HEK293T (cell line): ENCODE results near the gene PLEKHG4B.

Source experiments
- CTCF ChIA-PET: fragments of 350-600 bp; formaldehyde crosslinking; extraction: SDS; loops from one replicate; lab custom pipeline; 2021; ENCODE audit warnings: antibody characterized with exemption, inconsistent platforms; lab: Yijun Ruan, JAX
- POLR2A ChIA-PET: fragments of 350-600 bp; formaldehyde crosslinking; extraction: SDS; loops from one replicate; lab custom pipeline; 2020; ENCODE audit warnings: antibody characterized with exemption, inconsistent platforms; lab: Yijun Ruan, JAX
- DNase-seq: peaks from one replicate; pipeline ENCODE4 v3.0.0; 2012; ENCODE audit warnings: mixed read lengths; ENCODE audit errors: extremely low spot score
- ARNT ChIP-seq: fragments of 450-650 bp; IDR thresholded peaks from 2 replicates; pipeline ENCODE4 v1.6.1; 2017; ENCODE audit warnings: mild to moderate bottlenecking
- BHLHE40 ChIP-seq: fragments of 450-650 bp; IDR thresholded peaks from 2 replicates; pipeline ENCODE4 v1.6.1; 2016; ENCODE audit warnings: mild to moderate bottlenecking, moderate library complexity, borderline replicate concordance
- CTBP1 ChIP-seq: fragments of 450-650 bp; IDR thresholded peaks from 2 replicates; pipeline ENCODE4 v1.6.1; 2016; ENCODE audit warnings: borderline replicate concordance
- ELF4 ChIP-seq: fragments of 450-650 bp; IDR thresholded peaks from 2 replicates; pipeline ENCODE4 v1.6.1; 2017; ENCODE audit warnings: antibody characterized with exemption
- FOXA1 ChIP-seq: fragments of 450-650 bp; IDR thresholded peaks from 2 replicates; pipeline ENCODE4 v1.6.1; 2016; ENCODE audit warnings: mild to moderate bottlenecking
- FOXK2 ChIP-seq: fragments of 450-650 bp; IDR thresholded peaks from 2 replicates; pipeline ENCODE4 v1.6.1; 2016; ENCODE audit warnings: mild to moderate bottlenecking
- FOXM1 ChIP-seq: fragments of 450-650 bp; IDR thresholded peaks from 2 replicates; pipeline ENCODE4 v1.6.1; 2017; ENCODE audit warnings: mild to moderate bottlenecking, borderline replicate concordance
- HDGF ChIP-seq: fragments of 450-650 bp; IDR thresholded peaks from 2 replicates; pipeline ENCODE4 v1.6.1; 2017; ENCODE audit warnings: antibody characterized with exemption, borderline replicate concordance
- L3MBTL2 ChIP-seq: fragments of 450-650 bp; conservative IDR thresholded peaks from 2 replicates; pipeline ENCODE4 v1.6.1; 2016; ENCODE audit warnings: mild to moderate bottlenecking
- LEF1 ChIP-seq: fragments of 450-650 bp; IDR thresholded peaks from 2 replicates; pipeline ENCODE4 v1.6.1; 2017; ENCODE audit warnings: mild to moderate bottlenecking, borderline replicate concordance
- NFRKB ChIP-seq: fragments of 450-650 bp; IDR thresholded peaks from 2 replicates; pipeline ENCODE4 v1.6.1; 2016; ENCODE audit warnings: mild to moderate bottlenecking, moderate library complexity
- SP1 ChIP-seq: fragments of 450-650 bp; IDR thresholded peaks from 2 replicates; pipeline ENCODE4 v1.6.1; 2017
- SUZ12 ChIP-seq: fragments of 450-650 bp; IDR thresholded peaks from 2 replicates; pipeline ENCODE4 v1.6.1; 2016; ENCODE audit warnings: mild to moderate bottlenecking
- TARDBP ChIP-seq: fragments of 450-650 bp; IDR thresholded peaks from 2 replicates; pipeline ENCODE4 v1.6.1; 2016
- ZNF384 ChIP-seq: fragments of 450-650 bp; IDR thresholded peaks from 2 replicates; pipeline ENCODE4 v1.6.1; 2016
- TF ChIP-seq, protein P1 (sequence below): fragments of 450-650 bp; IDR thresholded peaks from 2 replicates; pipeline ENCODE4 v1.6.1; 2016

The PLEKHG4B gene

DNA sequence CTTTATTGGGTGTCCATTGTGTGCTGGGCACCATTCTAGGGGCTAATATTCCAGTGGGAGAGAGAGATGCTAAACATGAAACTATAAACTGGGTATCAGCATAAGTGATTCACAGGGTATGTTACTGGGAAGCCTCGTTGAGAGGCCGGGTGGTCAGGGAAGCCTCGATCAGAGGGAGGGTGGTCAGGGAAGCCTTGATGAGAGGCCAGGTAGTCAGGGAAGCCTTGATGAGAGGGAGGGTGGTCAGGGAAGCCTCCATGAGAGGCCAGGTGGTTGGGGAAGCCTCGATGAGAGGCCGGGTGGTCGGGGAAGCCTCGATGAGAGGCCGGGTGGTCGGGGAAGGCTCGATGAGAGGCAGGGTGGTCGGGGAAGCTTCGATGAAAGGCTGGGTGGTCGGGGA lies 8.9 kb upstream of the PLEKHG4B start:
- TF ChIP-seq L3MBTL2 = no peak
- TF ChIP-seq HDGF = no peak
- no peak for TF ChIP-seq NFRKB
- TF ChIP-seq FOXK2 = no peak
- TF ChIP-seq SP1 = no peak
- TF ChIP-seq TARDBP = no peak
- TF ChIP-seq ARNT = no peak
- no peak for TF ChIP-seq ELF4
- TF ChIP-seq FOXA1 = no peak
- no peak for TF ChIP-seq BHLHE40
- TF ChIP-seq ZNF384 = no peak
- DNase-seq = no peak
- POLR2A ChIA-PET = no interaction called here
- CTCF ChIA-PET = no interaction called here

DNA sequence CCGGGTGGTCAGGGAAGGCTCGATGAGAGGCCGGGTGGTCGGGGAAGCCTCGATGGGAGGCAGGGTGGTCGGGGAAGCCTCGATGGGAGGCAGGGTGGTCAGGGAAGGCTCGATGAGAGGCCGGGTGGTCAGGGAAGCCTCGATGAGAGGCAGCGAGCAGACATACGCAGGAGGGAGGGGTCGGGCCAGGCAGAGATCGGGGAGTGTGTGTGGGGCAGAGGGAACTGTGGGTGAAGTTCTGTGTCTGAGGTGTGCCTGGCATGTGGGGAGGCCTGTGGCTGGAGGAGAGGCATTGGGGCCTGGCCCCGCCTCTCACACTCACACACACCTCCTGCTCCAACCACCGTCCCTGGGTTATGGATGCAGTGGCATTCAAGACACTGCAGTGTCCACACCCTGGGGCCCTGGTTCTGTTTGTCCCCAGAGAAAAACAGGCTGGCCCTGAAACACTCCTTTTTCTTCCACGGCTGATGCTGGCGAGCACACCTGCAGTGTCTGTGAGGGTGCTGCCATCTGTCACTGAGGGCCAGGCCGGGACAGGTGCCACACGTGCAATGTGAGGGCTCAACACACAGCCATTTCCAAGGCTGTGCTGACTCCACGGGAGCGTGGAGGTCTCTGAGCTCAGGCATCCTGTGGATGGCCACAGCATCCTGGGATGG lies 6.5 kb upstream of the PLEKHG4B start:
- TF ChIP-seq L3MBTL2 = no peak
- TF ChIP-seq ELF4 = no peak
- no peak for TF ChIP-seq FOXM1
- TF ChIP-seq FOXK2 = no peak
- TF ChIP-seq LEF1 = no peak
- TF ChIP-seq FOXA1 = no peak
- no peak for TF ChIP-seq ZNF384
- no peak for TF ChIP-seq ARNT
- TF ChIP-seq, protein P1, sequence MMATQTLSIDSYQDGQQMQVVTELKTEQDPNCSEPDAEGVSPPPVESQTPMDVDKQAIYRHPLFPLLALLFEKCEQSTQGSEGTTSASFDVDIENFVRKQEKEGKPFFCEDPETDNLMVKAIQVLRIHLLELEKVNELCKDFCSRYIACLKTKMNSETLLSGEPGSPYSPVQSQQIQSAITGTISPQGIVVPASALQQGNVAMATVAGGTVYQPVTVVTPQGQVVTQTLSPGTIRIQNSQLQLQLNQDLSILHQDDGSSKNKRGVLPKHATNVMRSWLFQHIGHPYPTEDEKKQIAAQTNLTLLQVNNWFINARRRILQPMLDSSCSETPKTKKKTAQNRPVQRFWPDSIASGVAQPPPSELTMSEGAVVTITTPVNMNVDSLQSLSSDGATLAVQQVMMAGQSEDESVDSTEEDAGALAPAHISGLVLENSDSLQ = no peak
- TF ChIP-seq NFRKB = no peak
- no peak for TF ChIP-seq SUZ12
- TF ChIP-seq TARDBP = no peak
- no peak for TF ChIP-seq HDGF
- ChIA-PET POLR2A (no interaction called here), CTCF (no interaction called here)
- DNase-seq = no peak

DNA sequence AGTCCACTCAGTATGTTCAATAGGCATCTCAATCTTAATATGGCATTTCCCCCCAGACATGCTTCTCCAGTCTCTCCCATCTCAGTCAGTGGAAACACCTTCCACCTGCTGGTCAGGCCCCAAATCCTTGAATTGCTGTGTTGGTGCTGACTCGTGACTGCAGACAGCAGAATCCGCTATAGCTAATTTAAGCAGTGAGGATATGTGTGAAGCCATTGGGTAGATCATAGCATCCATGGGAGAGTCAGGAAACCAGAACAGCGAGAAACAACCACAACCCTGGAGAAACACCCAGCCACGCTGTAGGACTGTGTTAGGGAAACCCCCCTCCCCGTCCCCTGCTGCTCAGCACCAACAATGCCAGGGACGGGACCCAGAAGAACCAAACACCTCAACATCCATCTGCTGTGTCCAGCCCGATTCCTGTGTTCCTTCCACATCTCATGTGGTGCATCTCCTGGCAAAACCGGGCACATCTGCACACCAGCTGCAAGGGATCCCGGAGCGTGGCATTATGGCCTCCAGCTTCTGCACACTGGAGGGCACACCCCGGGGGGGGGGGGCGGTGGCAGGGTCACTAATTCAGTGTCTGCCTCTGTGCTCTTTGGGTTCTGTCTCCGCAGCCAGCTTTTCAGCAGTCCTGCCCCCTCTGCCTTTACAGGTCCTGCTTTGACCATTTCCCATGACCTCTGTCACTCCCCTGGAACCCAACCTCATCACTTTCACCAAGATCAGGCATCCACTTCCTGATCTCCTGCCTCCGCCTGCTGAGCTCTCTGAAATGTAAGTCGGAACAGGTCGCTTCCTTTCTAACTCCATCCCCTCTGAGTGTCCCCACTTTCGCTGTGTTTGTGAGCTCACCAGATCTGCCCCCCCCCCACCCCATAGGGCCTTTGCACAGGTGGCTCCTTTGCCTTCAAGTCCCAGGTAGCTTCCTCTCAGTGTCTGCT lies 2.4 kb upstream of the PLEKHG4B start:
- CTCF ChIA-PET = interaction anchor here (1.2 kb wide), 1 partner anchor 99 kb away, joined by 3 read pairs; no protein-coding TSS in a partner anchor

DNA sequence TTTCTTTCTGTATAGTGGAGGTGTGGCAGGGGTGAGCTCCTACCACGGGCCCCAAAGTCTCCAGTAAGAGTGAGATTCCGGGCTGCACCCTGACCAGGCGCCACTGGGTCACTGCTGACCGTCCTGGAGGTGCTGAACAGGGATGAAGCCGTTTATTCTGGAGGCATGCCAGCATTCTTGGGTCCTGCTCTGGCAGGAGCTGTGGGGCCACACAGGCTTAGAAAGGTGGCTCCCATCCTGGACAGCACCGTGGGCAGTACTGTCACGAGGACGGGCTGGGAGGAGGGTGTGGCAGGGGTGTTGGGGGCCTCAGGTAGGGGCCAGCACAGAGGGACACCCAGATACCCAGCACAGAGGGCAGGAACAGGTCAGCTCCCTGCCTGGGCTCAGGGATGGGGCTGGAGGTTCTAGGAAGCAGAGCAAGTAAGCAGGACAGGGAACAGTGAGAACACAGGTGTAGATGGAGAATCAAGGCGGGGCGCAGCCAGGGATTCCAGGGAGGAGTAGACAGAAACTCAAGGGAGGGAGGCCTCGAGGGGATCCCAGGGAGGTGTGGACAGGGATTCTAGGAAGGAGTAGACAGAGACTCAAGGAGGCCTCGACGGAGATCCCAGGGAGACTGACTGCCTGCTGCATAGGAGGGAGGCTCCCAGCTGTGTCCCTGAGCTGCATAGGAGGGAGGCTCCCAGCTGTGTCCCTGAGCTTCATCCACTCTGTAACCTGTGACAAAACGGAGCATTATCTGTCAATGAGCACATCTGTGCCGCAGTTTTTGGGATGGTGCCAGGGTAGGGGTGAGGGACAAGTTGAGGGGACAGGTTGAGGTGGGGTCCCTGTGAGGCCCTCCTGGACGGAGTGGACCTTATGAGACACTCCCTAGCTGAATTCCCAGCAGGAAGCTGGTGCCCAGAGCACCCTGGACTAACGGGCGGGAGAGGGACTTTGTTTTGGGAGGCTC lies 1.1 kb upstream of the PLEKHG4B start:
- POLR2A ChIA-PET = interaction anchor here (1.0 to 2.6 kb wide), 4 partner anchors 10 to 37 kb away, joined by 3 to 12 read pairs (median 4); no protein-coding TSS in a partner anchor
- no peak for TF ChIP-seq TARDBP
- TF ChIP-seq FOXK2 = no peak
- TF ChIP-seq L3MBTL2 = no peak
- no peak for TF ChIP-seq FOXM1
- TF ChIP-seq, protein P1 = no peak
- TF ChIP-seq CTBP1 = no peak
- TF ChIP-seq LEF1 = no peak
- TF ChIP-seq NFRKB = no peak
- no peak for TF ChIP-seq HDGF
- TF ChIP-seq ELF4 = no peak
- TF ChIP-seq FOXA1 = no peak
- no peak for TF ChIP-seq ZNF384
- DNase-seq = no peak
- CTCF ChIA-PET = interaction anchor here (0.6 to 1.2 kb wide), 3 partner anchors 21 to 1054 kb away, joined by 3 to 4 read pairs (median 3); no protein-coding TSS in a partner anchor

More for the DNA sequence above, 2.4 kb upstream of the PLEKHG4B start:
- POLR2A ChIA-PET = no interaction called here
- TF ChIP-seq ELF4 = no peak
- TF ChIP-seq ARNT = no peak
- TF ChIP-seq FOXK2 = no peak
- TF ChIP-seq LEF1 = no peak
- no peak for TF ChIP-seq SUZ12
- DNase-seq = no peak

DNA sequence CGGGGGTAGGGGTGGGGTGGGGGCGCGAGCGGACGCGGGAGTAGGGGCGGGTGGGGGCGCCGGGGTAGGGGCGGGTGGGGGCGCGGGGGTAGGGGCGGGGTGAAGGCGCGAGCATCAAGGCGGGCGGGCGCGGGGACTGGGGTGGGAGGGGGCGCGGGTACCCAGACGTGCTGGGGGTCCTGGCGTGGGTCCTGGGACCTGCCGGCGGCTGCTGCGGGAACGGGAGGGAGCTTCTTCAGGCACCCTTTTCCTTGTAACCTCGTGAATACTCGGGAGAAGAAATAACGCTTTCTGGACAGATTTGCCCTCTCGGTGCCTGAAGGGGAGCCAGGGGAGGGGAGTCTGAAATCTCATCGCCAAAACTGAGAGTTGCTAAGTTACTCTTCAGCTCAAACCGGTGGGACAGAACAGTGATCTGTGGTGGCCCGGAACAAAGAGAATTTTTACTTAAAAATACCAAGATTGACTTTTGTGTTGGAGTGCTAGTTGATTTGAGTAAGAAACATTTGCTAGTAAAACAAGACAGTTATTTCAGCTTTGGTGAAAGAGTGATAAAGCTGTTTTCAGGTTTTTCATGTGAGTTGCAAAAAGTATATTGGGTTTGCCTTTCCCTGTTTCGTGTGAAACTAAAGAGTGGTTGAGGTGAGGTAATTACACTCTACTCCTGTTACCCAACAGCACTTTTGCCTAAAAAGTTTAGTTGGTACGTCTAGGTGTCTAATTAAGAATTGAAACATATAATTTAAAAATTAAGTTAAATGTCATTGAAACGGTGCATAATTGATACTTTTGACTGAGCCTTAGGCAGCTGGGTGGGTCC lies 643 bp downstream of the PLEKHG4B start:
- ChIA-PET CTCF (no interaction called here), POLR2A (interaction anchor here (0.8 to 2.6 kb wide), 6 partner anchors 11 to 125 kb away, joined by 3 to 12 read pairs (median 3); partner anchors contain the start of genes CCDC127 and SDHA)
- no peak for DNase-seq
- TF ChIP-seq FOXM1 (no peak), FOXA1 (no peak), CTBP1 (no peak), NFRKB (no peak), SP1 (no peak), BHLHE40 (no peak), FOXK2 (no peak), L3MBTL2 (no peak), ARNT (no peak), ZNF384 (no peak), LEF1 (no peak), ELF4 (no peak)
